ENCODE results near the gene TSNAX. TPM values are rescaled to one million over a fixed set of nuclear protein-coding genes. Genes with fewer than 3 reads are reported as not detected.

Gene TSNAX
- total and polyA plus RNA-seq, 2 of the 8 experiments (the other 6 are each of a cell fraction or from before 2014, with no cell fraction given), result 7.7 to 34.0 TPM

DNA sequence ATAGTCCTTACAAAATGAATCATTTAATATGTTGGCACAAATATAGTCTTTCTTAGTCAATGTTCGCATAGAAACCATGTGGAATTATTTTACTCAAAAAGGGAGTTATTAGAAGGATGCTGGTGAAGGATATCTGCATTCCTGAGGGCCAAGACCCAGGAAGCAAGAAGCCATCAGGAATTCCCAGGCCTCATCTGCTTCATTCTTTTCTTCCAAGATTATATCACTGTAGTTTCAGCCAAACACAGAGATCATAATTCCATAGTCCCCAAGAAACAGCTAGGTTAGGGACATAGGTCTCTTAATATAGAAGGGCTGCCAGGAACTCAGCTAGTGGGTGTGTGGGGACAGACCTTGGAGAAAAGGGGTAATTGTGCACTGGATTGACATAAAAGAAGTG is 69.5 kb downstream of the TSNAX start (continued):
- TF ChIP-seq, protein P1, sequence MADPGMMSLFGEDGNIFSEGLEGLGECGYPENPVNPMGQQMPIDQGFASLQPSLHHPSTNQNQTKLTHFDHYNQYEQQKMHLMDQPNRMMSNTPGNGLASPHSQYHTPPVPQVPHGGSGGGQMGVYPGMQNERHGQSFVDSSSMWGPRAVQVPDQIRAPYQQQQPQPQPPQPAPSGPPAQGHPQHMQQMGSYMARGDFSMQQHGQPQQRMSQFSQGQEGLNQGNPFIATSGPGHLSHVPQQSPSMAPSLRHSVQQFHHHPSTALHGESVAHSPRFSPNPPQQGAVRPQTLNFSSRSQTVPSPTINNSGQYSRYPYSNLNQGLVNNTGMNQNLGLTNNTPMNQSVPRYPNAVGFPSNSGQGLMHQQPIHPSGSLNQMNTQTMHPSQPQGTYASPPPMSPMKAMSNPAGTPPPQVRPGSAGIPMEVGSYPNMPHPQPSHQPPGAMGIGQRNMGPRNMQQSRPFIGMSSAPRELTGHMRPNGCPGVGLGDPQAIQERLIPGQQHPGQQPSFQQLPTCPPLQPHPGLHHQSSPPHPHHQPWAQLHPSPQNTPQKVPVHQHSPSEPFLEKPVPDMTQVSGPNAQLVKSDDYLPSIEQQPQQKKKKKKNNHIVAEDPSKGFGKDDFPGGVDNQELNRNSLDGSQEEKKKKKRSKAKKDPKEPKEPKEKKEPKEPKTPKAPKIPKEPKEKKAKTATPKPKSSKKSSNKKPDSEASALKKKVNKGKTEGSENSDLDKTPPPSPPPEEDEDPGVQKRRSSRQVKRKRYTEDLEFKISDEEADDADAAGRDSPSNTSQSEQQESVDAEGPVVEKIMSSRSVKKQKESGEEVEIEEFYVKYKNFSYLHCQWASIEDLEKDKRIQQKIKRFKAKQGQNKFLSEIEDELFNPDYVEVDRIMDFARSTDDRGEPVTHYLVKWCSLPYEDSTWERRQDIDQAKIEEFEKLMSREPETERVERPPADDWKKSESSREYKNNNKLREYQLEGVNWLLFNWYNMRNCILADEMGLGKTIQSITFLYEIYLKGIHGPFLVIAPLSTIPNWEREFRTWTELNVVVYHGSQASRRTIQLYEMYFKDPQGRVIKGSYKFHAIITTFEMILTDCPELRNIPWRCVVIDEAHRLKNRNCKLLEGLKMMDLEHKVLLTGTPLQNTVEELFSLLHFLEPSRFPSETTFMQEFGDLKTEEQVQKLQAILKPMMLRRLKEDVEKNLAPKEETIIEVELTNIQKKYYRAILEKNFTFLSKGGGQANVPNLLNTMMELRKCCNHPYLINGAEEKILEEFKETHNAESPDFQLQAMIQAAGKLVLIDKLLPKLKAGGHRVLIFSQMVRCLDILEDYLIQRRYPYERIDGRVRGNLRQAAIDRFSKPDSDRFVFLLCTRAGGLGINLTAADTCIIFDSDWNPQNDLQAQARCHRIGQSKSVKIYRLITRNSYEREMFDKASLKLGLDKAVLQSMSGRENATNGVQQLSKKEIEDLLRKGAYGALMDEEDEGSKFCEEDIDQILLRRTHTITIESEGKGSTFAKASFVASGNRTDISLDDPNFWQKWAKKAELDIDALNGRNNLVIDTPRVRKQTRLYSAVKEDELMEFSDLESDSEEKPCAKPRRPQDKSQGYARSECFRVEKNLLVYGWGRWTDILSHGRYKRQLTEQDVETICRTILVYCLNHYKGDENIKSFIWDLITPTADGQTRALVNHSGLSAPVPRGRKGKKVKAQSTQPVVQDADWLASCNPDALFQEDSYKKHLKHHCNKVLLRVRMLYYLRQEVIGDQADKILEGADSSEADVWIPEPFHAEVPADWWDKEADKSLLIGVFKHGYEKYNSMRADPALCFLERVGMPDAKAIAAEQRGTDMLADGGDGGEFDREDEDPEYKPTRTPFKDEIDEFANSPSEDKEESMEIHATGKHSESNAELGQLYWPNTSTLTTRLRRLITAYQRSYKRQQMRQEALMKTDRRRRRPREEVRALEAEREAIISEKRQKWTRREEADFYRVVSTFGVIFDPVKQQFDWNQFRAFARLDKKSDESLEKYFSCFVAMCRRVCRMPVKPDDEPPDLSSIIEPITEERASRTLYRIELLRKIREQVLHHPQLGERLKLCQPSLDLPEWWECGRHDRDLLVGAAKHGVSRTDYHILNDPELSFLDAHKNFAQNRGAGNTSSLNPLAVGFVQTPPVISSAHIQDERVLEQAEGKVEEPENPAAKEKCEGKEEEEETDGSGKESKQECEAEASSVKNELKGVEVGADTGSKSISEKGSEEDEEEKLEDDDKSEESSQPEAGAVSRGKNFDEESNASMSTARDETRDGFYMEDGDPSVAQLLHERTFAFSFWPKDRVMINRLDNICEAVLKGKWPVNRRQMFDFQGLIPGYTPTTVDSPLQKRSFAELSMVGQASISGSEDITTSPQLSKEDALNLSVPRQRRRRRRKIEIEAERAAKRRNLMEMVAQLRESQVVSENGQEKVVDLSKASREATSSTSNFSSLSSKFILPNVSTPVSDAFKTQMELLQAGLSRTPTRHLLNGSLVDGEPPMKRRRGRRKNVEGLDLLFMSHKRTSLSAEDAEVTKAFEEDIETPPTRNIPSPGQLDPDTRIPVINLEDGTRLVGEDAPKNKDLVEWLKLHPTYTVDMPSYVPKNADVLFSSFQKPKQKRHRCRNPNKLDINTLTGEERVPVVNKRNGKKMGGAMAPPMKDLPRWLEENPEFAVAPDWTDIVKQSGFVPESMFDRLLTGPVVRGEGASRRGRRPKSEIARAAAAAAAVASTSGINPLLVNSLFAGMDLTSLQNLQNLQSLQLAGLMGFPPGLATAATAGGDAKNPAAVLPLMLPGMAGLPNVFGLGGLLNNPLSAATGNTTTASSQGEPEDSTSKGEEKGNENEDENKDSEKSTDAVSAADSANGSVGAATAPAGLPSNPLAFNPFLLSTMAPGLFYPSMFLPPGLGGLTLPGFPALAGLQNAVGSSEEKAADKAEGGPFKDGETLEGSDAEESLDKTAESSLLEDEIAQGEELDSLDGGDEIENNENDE (IDR thresholded peaks at IDR 0.05; ENCODE audit: insufficient replicate concordance, low read length), result no peak
- no peak for TF ChIP-seq CEBPB (IDR thresholded peaks at IDR 0.05; ENCODE audit: low read depth, low read length)
- TF ChIP-seq GABPA (IDR thresholded peaks at IDR 0.05; ENCODE audit: borderline replicate concordance, insufficient read depth, low read length), result no peak
